GM10266 (cell line): ENCODE results near the gene FOXP1.

Source experiments
- DNase-seq: peaks from one replicate; pipeline ENCODE4 v3.0.0; 2012; ENCODE audit errors: extremely low spot score
- TF ChIP-seq, protein P1 (sequence below): IDR thresholded peaks from 2 replicates; pipeline ENCODE4 v1.5.1; 2012; ENCODE audit warnings: mild to moderate bottlenecking, low read depth; ENCODE audit not compliant: control insufficient read depth, insufficient read depth; ENCODE audit errors: missing control alignments

Gene FOXP1

DNA sequence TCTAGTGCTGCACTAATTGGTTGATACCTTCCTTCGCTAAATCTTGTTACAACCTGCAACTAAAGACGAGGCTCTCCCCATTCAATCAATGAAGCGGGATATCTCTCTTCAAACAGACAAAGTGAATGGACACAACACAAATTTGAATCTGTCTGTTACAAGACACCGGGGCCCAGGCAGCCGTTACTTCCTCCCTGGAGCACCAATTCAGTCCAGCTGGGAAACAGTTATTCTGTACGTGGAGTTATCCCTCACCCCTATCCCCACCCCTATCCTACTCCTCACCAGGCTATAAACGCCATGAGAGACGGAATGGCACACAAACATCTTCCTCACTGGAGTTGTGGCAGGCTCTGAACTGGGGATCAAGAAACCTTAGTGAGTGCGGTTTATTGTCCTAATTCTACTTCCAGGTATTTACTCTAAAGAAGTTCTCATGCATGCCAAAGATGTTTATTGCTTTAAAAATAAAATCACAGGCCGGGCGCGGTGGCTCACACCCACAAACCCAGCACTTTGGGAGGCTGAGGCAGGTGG lies 181.8 kb downstream of the FOXP1 start:
- DNase-seq: no peak
- TF ChIP-seq, protein P1, sequence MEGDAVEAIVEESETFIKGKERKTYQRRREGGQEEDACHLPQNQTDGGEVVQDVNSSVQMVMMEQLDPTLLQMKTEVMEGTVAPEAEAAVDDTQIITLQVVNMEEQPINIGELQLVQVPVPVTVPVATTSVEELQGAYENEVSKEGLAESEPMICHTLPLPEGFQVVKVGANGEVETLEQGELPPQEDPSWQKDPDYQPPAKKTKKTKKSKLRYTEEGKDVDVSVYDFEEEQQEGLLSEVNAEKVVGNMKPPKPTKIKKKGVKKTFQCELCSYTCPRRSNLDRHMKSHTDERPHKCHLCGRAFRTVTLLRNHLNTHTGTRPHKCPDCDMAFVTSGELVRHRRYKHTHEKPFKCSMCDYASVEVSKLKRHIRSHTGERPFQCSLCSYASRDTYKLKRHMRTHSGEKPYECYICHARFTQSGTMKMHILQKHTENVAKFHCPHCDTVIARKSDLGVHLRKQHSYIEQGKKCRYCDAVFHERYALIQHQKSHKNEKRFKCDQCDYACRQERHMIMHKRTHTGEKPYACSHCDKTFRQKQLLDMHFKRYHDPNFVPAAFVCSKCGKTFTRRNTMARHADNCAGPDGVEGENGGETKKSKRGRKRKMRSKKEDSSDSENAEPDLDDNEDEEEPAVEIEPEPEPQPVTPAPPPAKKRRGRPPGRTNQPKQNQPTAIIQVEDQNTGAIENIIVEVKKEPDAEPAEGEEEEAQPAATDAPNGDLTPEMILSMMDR: no peak

DNA sequence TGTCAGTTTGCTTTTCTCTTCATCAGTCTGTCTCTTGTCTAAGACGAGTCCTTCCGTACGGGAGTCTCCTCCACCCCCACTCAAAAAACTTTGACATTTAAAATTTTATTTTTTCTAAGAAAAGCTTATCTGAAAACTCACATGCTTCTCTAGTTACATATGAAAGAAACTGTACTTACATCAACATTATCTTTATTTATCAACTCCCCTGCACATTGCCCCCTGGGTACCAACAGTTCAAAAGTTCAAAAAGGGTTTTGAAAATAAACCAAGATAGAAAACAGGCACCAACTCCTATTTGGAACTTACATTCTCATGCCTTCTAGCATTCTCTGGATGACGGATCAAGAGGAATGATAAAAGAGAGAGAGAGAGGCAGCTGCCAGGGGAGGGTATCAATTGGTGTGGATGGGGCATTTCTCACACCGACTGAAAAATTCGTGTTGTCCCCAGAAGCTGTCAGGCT lies 182.5 kb downstream of the FOXP1 start:
- TF ChIP-seq, protein P1: no peak
- no peak for DNase-seq

DNA sequence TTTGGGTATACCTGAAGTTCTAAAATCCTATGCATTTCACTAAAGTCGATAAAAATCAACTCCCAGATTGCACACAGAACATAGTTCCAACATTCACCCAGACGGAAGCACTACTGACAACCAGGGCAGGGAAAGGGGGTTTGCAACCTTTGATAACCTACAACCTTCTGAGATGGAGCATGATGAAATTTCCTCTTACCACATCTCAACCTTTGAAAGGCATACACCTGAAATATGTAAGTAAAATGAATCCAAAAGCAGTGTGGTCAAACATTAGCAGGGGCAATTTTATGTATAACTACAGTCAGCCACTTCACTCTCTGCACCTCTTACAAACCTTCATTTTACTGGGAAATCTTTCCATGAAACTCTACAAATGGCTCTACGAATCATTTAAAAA lies 184.1 kb downstream of the FOXP1 start:
- DNase-seq: no peak
- TF ChIP-seq, protein P1: no peak

DNA sequence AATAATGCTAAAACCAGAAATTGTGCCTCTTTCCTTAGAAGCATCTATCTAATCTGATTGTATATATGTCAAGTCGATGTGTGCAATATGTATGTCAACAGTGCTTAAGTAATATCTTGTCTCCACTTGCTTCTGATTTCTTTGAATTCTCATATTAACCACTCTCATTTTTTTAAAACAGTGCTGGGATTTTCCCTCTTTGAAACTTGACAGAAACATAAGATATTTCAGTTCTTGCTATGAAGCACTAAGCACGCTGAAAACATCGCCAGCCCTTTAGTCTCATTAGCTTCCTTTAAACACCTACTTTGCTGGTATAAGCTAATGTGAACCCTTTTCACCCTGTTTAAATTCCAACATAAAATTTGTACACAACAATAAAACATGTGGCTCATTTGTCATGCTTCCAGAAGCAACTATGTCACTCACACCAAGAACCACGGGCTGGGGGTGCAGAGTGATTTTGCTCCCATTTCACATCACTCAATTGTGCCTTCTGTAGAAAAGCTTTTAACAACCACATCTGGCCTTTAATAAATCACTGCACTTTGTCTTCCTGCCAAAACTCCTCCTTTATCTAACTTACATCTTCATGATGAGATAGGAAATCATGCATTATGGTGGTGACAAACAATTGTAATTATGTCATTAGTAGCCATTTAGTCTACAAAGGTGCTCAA lies 185.2 kb downstream of the FOXP1 start:
- TF ChIP-seq, protein P1: no peak
- no peak for DNase-seq

DNA sequence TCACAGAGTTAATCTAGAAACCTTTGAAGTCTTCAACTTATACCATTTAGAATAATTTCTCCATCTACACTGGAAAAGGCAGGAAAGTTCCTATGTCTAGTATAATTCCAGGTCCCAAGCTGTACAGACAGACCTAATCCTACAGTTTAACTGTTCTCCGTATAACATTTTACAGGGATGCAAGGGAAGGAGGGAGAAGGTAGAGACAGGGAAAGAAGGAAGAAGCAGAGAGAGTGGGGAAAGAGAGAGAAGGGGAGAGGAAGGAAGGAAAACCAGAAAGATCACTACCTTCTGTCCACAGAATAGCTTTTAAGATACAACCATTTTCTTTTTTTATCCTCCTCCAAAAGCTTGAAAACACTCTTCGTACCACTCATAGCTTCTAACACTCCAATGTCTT lies 185.8 kb downstream of the FOXP1 start:
- DNase-seq: no peak
- TF ChIP-seq, protein P1: no peak

DNA sequence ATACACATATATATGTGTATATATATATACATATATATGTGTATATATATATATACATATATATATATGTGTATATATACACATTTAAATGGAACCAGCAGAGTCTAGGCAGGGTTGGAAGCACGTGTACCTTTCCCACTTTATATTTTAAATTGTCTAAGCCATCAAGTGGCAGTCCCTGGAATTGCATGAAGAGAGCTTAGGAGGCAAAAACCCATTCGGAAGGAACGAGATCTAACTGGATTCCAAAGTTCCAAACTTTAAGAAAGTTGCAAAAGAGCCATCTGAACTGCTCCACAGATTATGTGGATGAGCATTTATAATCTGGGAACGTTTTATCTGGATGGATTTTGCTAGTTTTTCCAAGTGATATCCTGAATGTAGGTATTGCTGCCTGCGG lies 186.5 kb downstream of the FOXP1 start:
- no peak for DNase-seq
- TF ChIP-seq, protein P1: peak; percentile 46

DNA sequence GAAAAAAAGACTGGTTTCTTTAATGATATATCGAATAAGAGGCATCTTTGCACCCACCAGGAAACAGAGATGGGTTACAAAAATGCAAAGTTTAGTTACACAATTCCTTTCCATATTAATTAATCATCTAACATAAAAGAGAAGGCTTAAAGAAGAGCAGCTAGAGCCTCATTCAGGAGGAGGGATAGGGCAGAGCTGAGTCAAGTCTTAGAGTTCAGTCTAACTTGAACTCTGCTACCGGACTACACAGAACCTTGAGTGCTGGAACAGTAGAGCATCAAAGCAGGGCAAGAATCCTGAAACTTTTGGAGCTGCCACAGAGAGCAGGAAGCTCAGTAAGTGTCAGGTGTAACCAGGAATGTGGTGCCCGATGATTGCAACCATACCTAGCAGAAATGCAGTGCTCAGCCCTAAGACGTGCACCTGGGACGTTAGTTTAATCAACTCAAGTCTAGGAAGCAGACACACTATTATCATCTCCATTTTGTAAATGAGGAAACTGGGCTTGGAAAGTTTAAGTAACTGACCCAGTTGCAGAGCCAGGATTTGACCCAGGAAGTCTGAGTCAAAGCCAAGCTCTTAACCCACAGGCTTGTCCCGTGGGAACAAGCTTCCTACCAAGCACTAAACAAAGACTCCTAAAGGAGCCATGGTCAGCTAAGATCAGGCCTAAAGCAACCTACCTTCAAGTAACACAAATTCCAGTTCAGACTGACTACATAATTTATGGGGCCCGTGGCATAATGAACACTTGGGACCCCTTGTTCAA lies 187.4 kb downstream of the FOXP1 start:
- TF ChIP-seq, protein P1: no peak
- DNase-seq: no peak
